WTC11 (cell line): ENCODE measurements around the gene LETMD1. TPM values are rescaled to one million over a fixed set of nuclear protein-coding genes. Genes with fewer than 3 reads are reported as not detected.

Source experiments
- ATAC-seq: fragments of 200-7000 bp; cut with Tn5 transposase; 2 replicates; pipeline ENCODE4 v1.10.0; 2021; ENCODE audit warnings: mild to moderate bottlenecking, moderate library complexity
- CTCF ChIA-PET: fragments of 300-600 bp; sonication (Branson Sonifier 250); formaldehyde crosslinking; loops from one replicate; lab custom pipeline; 2021; ENCODE audit warnings: antibody characterized with exemption; lab: Charles Lee
- POLR2A ChIA-PET: fragments of 350-600 bp; sonication (Branson Sonifier 250); formaldehyde crosslinking; loops from one replicate; lab custom pipeline; 2021; ENCODE audit warnings: antibody characterized with exemption; lab: Charles Lee
- DNase-seq: peaks from one replicate; pipeline ENCODE4 v3.0.0; 2021; ENCODE audit warnings: low spot score
- H3K27ac Mint-ChIP-seq: 2 replicates; pipeline ENCODE4 v1.8.0; 2021; ENCODE audit warnings: mixed read lengths
- H3K27me3 Mint-ChIP-seq: 2 replicates; pipeline ENCODE4 v1.8.0; 2021; ENCODE audit warnings: low read depth, mild to moderate bottlenecking, moderate library complexity, mixed read lengths
- H3K36me3 Mint-ChIP-seq: 2 replicates; pipeline ENCODE4 v1.8.0; 2021; ENCODE audit warnings: mixed read lengths
- H3K4me1 Mint-ChIP-seq: 2 replicates; pipeline ENCODE4 v1.8.0; 2022; ENCODE audit warnings: mixed read lengths
- H3K4me3 Mint-ChIP-seq: 2 replicates; pipeline ENCODE4 v1.8.0; 2021; ENCODE audit warnings: mild to moderate bottlenecking, moderate library complexity, mixed read lengths
- H3K9me3 Mint-ChIP-seq: 2 replicates; pipeline ENCODE4 v1.8.0; 2021; ENCODE audit warnings: mixed read lengths
- CREB1 ChIP-seq: sonication (generic); formaldehyde crosslinking; IDR thresholded peaks from 2 replicates; pipeline ENCODE4 v1.8.0; 2023; ENCODE audit warnings: mild to moderate bottlenecking, missing genetic modification reagents
- FOXP1 ChIP-seq: sonication (generic); formaldehyde crosslinking; IDR thresholded peaks from 2 replicates; pipeline ENCODE4 v1.8.0; 2022; ENCODE audit warnings: missing genetic modification reagents, mild to moderate bottlenecking, moderate library complexity, borderline replicate concordance
- GABPB1 ChIP-seq: sonication (generic); formaldehyde crosslinking; IDR thresholded peaks from 2 replicates; pipeline ENCODE4 v1.8.1; 2023; ENCODE audit warnings: mild to moderate bottlenecking, missing genetic modification reagents
- GRHL2 ChIP-seq: fragments of 250-450 bp; sonication (Bioruptor Pico); IDR thresholded peaks from 2 replicates; pipeline ENCODE4 v1.8.0; 2022; ENCODE audit warnings: mild to moderate bottlenecking, moderate library complexity; ENCODE audit not compliant: insufficient replicate concordance, severe bottlenecking
- GTF2I ChIP-seq: fragments of 250-450 bp; sonication (Bioruptor Pico); conservative IDR thresholded peaks from 2 replicates; pipeline ENCODE4 v1.4.0; 2021; ENCODE audit warnings: mild to moderate bottlenecking
- KAT7 ChIP-seq: sonication (generic); formaldehyde crosslinking; IDR thresholded peaks from 2 replicates; pipeline ENCODE4 v1.8.1; 2023; ENCODE audit warnings: missing genetic modification reagents, mild to moderate bottlenecking, borderline replicate concordance
- MYBL2 ChIP-seq: sonication (generic); formaldehyde crosslinking; IDR thresholded peaks from 2 replicates; pipeline ENCODE4 v1.8.1; 2023; ENCODE audit warnings: mild to moderate bottlenecking, moderate library complexity, missing genetic modification reagents
- NFATC4 ChIP-seq: fragments of 250-450 bp; sonication (Bioruptor Pico); IDR thresholded peaks from 2 replicates; pipeline ENCODE4 v1.9.0; 2021; ENCODE audit warnings: mild to moderate bottlenecking
- NFE2L1 ChIP-seq: sonication (generic); formaldehyde crosslinking; IDR thresholded peaks from 2 replicates; pipeline ENCODE4 v1.8.1; 2023; ENCODE audit warnings: missing genetic modification reagents
- NR3C1 ChIP-seq: sonication (generic); formaldehyde crosslinking; conservative IDR thresholded peaks from 2 replicates; pipeline ENCODE4 v1.8.1; 2023; ENCODE audit warnings: low read depth, mild to moderate bottlenecking, missing genetic modification reagents
- RORB ChIP-seq: fragments of 250-450 bp; sonication (Bioruptor Pico); IDR thresholded peaks from 2 replicates; pipeline ENCODE4 v1.9.0; 2021; ENCODE audit warnings: mild to moderate bottlenecking
- ZNF232 ChIP-seq: sonication (generic); formaldehyde crosslinking; IDR thresholded peaks from 2 replicates; pipeline ENCODE4 v1.8.0; 2022; ENCODE audit warnings: mild to moderate bottlenecking, missing genetic modification reagents
- ZNF263 ChIP-seq: sonication (generic); formaldehyde crosslinking; IDR thresholded peaks from 2 replicates; pipeline ENCODE4 v1.8.1; 2022; ENCODE audit warnings: low read depth, mild to moderate bottlenecking, moderate library complexity, missing genetic modification reagents
- ZNF416 ChIP-seq: fragments of 250-450 bp; sonication (Bioruptor Pico); IDR thresholded peaks from 2 replicates; pipeline ENCODE4 v1.9.0; 2021; ENCODE audit warnings: mild to moderate bottlenecking, inconsistent platforms
- ZNF671 ChIP-seq: fragments of 250-450 bp; sonication (Bioruptor Pico); IDR thresholded peaks from 2 replicates; pipeline ENCODE4 v1.8.0; 2021; ENCODE audit warnings: mild to moderate bottlenecking
- total RNA-seq: library from RNA; stranded (reverse); gene quantifications from 3 replicates; pipeline ENCODE4 v1.2.3, GENCODE V29; 2021
- TF ChIP-seq, protein P1 (sequence below): sonication (generic); formaldehyde crosslinking; IDR thresholded peaks from 2 replicates; pipeline ENCODE4 v1.8.1; 2023; ENCODE audit warnings: mild to moderate bottlenecking, missing genetic modification reagents, moderate library complexity
- TF ChIP-seq, protein P2 (sequence below): sonication (generic); formaldehyde crosslinking; IDR thresholded peaks from 2 replicates; pipeline ENCODE4 v1.8.1; 2022; ENCODE audit warnings: missing genetic modification reagents, borderline replicate concordance
- TF ChIP-seq, protein P3 (sequence below): fragments of 250-450 bp; sonication (Bioruptor Pico); IDR thresholded peaks from 2 replicates; pipeline ENCODE4 v1.8.0; 2021; ENCODE audit warnings: mild to moderate bottlenecking
- TF ChIP-seq, protein P4 (sequence below): sonication (generic); formaldehyde crosslinking; IDR thresholded peaks from 2 replicates; pipeline ENCODE4 v1.8.0; 2022; ENCODE audit warnings: missing genetic modification reagents
- TF ChIP-seq, protein P5 (sequence below): fragments of 250-450 bp; sonication (Bioruptor Pico); IDR thresholded peaks from 2 replicates; pipeline ENCODE4 v2.1.2; 2022; ENCODE audit warnings: mild to moderate bottlenecking, moderate library complexity

The LETMD1 gene
- total RNA-seq, 1 experiment from 2014 or later, result 43.3 TPM

DNA sequence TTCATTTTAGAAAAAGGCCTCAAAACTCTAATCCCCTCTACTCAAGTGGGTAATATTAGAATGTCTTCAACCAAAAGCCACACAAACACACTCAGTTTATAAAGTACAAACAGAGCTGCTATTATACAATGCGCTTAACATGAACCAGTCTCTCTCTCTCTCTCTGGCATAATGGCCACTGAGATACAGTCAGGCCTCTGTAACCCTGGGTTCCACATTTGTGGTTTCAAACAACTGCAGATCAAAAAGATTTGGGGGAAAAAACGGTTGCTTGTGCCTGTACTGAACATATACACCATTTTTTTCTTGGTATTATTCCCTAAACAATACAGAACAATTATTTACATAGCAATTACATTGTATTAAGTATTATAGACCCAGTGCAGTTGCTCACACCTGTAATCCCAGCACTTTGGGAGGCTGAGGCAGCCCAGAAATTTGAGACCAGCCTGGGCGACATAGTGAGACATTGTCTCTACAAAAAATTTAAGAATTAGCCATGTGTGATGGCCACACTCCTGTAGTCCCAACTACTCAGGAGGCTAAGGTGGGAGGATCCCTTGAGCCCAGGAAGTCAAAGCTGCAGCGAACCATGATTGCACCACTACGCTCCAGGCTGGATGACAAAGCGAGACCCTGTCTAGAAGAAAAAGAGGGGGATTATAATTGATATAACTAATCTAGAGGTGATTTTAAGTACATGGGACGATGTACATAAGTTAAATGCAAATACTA, 27.5 kb upstream of the LETMD1 start (continued):
- TF ChIP-seq, protein P1, sequence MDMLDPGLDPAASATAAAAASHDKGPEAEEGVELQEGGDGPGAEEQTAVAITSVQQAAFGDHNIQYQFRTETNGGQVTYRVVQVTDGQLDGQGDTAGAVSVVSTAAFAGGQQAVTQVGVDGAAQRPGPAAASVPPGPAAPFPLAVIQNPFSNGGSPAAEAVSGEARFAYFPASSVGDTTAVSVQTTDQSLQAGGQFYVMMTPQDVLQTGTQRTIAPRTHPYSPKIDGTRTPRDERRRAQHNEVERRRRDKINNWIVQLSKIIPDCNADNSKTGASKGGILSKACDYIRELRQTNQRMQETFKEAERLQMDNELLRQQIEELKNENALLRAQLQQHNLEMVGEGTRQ (CRISPR knock-in tag), result no peak
- no peak for TF ChIP-seq KAT7 (CRISPR knock-in tag)
- no peak for TF ChIP-seq ZNF671 (CRISPR knock-in tag)
- TF ChIP-seq ZNF416 (CRISPR knock-in tag), result no peak
- TF ChIP-seq ZNF232, result no peak
- TF ChIP-seq NFATC4 (CRISPR knock-in tag), result no peak
- TF ChIP-seq, protein P2, sequence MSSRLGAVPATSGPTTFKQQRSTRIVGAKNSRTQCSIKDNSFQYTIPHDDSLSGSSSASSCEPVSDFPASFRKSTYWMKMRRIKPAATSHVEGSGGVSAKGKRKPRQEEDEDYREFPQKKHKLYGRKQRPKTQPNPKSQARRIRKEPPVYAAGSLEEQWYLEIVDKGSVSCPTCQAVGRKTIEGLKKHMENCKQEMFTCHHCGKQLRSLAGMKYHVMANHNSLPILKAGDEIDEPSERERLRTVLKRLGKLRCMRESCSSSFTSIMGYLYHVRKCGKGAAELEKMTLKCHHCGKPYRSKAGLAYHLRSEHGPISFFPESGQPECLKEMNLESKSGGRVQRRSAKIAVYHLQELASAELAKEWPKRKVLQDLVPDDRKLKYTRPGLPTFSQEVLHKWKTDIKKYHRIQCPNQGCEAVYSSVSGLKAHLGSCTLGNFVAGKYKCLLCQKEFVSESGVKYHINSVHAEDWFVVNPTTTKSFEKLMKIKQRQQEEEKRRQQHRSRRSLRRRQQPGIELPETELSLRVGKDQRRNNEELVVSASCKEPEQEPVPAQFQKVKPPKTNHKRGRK, result no peak
- TF ChIP-seq, protein P3, sequence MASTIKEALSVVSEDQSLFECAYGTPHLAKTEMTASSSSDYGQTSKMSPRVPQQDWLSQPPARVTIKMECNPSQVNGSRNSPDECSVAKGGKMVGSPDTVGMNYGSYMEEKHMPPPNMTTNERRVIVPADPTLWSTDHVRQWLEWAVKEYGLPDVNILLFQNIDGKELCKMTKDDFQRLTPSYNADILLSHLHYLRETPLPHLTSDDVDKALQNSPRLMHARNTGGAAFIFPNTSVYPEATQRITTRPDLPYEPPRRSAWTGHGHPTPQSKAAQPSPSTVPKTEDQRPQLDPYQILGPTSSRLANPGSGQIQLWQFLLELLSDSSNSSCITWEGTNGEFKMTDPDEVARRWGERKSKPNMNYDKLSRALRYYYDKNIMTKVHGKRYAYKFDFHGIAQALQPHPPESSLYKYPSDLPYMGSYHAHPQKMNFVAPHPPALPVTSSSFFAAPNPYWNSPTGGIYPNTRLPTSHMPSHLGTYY, result no peak
- no peak for TF ChIP-seq GABPB1 (CRISPR knock-in tag)
- no peak for TF ChIP-seq CREB1

DNA sequence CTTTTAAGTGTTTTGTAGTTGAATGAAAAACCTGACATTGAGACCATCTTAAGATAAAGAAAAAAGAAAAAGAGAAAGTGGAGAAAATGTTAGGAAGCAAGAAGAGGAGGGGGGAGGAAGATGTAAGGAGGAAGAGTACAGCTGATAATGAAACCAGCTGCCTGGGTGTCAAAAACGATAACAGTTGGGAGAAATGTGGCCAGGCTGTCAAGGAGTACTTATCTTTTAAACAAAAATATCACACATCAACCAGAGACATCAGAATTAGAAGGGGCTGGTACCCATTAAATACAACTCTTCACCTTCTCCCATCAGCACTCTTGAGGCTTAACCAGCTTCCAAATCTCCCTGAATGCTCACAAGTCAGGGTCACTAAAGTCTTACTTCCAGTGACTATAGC, 26.4 kb upstream of the LETMD1 start:
- CTCF ChIA-PET, result interaction anchor here (0.7 to 1.0 kb wide), 2 partner anchors 93 to 320 kb away, joined by 3 read pairs; no protein-coding TSS in a partner anchor
- H3K36me3 Mint-ChIP-seq, result no peaks in the 10 kb centered on the region
- H3K27ac Mint-ChIP-seq, result no peak overlapping the region; the same call in none of the 2 replicates
- DNase-seq, result no peak
- no peak overlapping the region for H3K4me3 Mint-ChIP-seq
- H3K27me3 Mint-ChIP-seq, result no peaks in the 10 kb centered on the region
- POLR2A ChIA-PET, result interaction anchor here (2.0 kb wide), 1 partner anchor 18 kb away, joined by 6 read pairs; no protein-coding TSS in a partner anchor
- TF ChIP-seq GRHL2 (CRISPR knock-in tag) (no peak), RORB (no peak), FOXP1 (CRISPR knock-in tag) (no peak), ZNF263 (CRISPR knock-in tag) (no peak)
- TF ChIP-seq, protein P2, result no peak
- H3K9me3 Mint-ChIP-seq, result no peaks in the 10 kb centered on the region
- ATAC-seq, result no peak
- H3K4me1 Mint-ChIP-seq, result peaks cover 28% of the 10 kb centered on the region

DNA sequence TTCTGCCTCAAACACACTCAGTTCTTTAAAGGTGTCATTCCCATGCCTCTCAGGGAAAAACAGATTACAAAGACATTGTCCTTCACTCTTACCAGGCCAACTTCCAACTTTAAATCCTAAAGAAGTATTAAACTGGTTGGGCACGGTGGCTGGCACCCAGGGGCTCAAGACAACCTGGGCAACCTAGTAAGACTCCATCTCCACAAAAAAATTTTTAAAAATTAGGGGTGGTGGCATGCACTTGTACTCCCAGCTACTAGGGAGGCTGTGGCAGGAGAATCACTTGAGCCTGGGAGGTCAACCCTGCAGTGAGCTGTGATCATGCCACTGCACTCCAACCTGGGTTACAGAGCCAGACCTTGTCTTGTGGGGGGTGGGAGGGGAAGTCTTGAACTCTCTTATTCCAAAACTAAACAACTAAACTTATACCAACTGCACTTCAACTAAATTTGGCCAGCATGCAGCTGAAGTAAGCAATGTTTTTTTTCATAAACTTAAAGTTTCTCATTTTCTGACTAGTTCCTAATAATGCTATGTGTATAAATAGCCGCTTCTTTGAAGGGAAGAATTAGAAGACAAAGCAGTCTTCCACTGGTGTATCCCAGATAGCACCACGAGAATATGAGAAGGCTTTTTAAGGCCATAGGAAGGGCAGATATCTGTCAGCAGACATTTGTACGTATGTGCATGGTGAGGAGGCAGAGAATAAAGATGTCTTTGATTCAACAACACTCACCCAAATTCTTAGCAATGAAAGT, 24.3 kb upstream of the LETMD1 start:
- Mint-ChIP-seq H3K4me3 (peak overlapping the region; percentile 87), H3K27me3 (no peaks in the 10 kb centered on the region), H3K9me3 (no peaks in the 10 kb centered on the region), H3K36me3 (no peaks in the 10 kb centered on the region), H3K27ac (peak overlapping the region; percentile 93), H3K4me1 (peaks cover 45% of the 10 kb centered on the region)
- POLR2A ChIA-PET, result no interaction called here
- no peak for DNase-seq
- ATAC-seq, result no peak
- CTCF ChIA-PET, result interaction anchor here (0.6 kb wide), 1 partner anchor 198 kb away, joined by 3 read pairs; no protein-coding TSS in a partner anchor
- no peak for TF ChIP-seq GRHL2 (CRISPR knock-in tag)
- no peak for TF ChIP-seq NFE2L1
- TF ChIP-seq, protein P4, sequence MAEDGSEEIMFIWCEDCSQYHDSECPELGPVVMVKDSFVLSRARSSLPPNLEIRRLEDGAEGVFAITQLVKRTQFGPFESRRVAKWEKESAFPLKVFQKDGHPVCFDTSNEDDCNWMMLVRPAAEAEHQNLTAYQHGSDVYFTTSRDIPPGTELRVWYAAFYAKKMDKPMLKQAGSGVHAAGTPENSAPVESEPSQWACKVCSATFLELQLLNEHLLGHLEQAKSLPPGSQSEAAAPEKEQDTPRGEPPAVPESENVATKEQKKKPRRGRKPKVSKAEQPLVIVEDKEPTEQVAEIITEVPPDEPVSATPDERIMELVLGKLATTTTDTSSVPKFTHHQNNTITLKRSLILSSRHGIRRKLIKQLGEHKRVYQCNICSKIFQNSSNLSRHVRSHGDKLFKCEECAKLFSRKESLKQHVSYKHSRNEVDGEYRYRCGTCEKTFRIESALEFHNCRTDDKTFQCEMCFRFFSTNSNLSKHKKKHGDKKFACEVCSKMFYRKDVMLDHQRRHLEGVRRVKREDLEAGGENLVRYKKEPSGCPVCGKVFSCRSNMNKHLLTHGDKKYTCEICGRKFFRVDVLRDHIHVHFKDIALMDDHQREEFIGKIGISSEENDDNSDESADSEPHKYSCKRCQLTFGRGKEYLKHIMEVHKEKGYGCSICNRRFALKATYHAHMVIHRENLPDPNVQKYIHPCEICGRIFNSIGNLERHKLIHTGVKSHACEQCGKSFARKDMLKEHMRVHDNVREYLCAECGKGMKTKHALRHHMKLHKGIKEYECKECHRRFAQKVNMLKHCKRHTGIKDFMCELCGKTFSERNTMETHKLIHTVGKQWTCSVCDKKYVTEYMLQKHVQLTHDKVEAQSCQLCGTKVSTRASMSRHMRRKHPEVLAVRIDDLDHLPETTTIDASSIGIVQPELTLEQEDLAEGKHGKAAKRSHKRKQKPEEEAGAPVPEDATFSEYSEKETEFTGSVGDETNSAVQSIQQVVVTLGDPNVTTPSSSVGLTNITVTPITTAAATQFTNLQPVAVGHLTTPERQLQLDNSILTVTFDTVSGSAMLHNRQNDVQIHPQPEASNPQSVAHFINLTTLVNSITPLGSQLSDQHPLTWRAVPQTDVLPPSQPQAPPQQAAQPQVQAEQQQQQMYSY (CRISPR knock-in tag), result no peak
- TF ChIP-seq MYBL2 (CRISPR knock-in tag), result no peak
- no peak for TF ChIP-seq ZNF671 (CRISPR knock-in tag)
- TF ChIP-seq GTF2I (CRISPR knock-in tag), result no peak
- TF ChIP-seq, protein P5, sequence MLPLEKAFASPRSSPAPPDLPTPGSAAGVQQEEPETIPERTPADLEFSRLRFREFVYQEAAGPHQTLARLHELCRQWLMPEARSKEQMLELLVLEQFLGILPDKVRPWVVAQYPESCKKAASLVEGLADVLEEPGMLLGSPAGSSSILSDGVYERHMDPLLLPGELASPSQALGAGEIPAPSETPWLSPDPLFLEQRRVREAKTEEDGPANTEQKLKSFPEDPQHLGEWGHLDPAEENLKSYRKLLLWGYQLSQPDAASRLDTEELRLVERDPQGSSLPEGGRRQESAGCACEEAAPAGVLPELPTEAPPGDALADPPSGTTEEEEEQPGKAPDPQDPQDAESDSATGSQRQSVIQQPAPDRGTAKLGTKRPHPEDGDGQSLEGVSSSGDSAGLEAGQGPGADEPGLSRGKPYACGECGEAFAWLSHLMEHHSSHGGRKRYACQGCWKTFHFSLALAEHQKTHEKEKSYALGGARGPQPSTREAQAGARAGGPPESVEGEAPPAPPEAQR (CRISPR knock-in tag), result no peak
- TF ChIP-seq NR3C1, result no peak
- TF ChIP-seq ZNF416 (CRISPR knock-in tag), result no peak
